Muscle of arm (tissue), 12 donors: ENCODE data around the gene ZNF324B. TPM values are rescaled to one million over a fixed set of nuclear protein-coding genes. Genes with fewer than 3 reads are reported as not detected.
"Not testable (repeated sequence)": the region's sequence is repeated elsewhere in the genome, so short reads cannot be mapped to it uniquely, and the experiment has no call there.

ENCODE experiments used
- DNase-seq: peaks from one replicate; pipeline ENCODE4 v3.0.0-alpha.2; 2013
- polyA plus RNA-seq, 12 donors: library from polyadenylated mRNA; unstranded; fragments of 120-200 nt; gene quantifications; one replicate each; pipeline ENCODE4 v1.2.1, GENCODE V29; 2013; ENCODE audit not compliant: insufficient read length in 12 of 12

ZNF324B gene
- polyA plus RNA-seq, 12 donors = 2.3 to 4.4 (median 3.1) TPM; not detected in 2

DNA sequence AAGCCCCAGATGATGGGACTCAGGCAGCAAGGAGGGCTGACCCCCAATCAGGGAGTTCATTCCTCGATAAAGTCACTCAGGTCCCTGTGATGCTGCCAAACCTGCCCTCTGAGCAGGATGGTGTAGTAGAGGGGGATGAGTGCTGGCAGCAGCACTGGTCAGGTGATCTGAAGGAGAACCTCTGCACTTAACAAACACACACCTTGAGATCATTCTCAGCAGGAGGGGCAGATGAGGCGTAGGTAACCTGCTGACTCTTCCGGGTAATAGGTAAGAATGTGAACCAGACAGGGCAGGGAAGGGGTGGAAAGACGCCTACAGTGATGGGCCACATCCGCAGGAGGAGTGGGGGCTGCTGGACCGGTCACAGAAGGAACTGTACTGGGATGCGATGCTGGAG lies 27.9 kb downstream of the ZNF324B start:
- DNase-seq = no peak

GRCh38 chr19:58479736-58480480 lies 28.5 kb downstream of the ZNF324B start:
- no peak for DNase-seq

- no peak for DNase-seq
These were observed 29.0 kb downstream of the ZNF324B start for GRCh38 chr19:58480481-58480830.

DNA sequence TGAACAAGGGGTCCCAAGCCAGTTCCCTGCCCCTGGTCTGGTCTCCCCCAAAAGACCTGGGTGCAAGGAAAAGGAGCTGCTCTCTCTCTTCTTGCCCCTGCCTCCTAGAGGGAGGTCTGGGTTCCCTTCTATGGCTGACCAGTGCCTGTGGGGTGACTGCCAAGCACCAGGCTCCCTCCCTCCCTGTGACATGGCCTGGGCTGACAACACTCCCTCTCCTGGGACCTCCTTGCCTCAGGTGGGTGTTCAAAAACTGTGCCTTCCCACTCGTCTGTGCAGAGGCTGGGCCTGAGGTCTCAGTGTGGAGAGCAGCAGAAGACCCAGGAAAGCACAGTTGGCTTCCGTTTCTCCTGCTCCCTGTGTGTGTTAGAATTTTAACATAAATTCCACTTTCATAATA lies 29.4 kb downstream of the ZNF324B start:
- DNase-seq = no peak

DNA sequence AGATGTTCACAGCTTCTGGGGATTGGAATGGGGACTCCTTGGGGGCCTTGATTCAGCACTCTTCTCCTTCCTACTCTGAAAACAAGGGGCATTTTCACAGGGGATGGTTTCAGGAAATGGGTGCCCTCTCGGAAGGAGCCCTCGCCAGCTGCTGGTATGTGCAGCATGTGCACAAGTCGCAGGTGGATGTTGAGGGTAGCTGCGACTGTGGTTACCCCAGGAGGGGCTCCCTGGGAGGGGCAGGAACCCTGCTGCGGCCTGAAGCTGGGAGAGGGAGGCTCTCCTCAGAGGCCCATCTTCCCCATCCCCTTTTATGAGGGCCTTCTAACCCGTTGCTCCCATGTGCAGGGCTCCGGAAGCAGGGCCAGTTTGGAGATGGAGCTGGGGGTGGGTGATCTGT lies 30.9 kb downstream of the ZNF324B start:
- no peak for DNase-seq

DNA sequence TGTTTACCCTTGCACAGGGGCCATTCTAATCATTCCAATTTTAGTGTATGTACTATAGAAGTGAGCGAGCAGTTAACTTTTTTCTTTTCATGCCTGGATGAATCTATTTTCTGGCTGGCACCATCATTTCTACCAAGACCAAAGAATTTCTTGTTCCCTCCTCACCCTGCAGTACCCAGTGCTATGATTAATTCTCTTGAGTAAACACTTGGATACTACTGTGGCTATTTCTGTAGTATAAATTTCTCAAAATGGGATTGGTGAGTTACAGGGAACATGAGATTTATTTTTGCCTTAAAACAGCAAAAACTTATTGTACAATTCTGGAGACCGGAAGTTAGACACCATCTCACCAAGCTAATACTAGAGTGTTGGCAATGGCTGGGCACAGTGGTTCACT lies 32.4 kb downstream of the ZNF324B start:
- DNase-seq = no peak

- DNase-seq = not testable (repeated sequence)
These were observed 32.9 kb downstream of the ZNF324B start for GRCh38 chr19:58484349-58484748.

DNA sequence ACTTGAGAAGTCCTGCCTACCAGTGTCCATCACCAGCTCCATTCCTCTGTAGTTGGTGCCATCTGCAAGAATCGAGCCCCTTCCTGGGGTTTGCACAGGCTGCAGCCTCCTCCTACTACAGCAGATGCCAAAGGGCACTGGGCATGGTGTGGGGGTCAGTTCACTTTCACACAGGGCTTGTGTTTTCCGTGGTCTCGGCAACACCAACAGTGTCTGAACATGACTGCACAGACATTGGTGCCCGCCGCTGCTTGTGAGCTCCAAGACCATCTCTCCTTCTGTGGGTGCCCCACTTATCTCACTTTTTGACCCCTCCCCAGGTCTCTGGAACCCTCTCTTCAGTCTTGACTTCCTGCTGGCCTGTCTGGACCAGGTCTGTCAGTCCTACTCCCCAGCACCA lies 40.0 kb downstream of the ZNF324B start:
- DNase-seq = no peak

DNA sequence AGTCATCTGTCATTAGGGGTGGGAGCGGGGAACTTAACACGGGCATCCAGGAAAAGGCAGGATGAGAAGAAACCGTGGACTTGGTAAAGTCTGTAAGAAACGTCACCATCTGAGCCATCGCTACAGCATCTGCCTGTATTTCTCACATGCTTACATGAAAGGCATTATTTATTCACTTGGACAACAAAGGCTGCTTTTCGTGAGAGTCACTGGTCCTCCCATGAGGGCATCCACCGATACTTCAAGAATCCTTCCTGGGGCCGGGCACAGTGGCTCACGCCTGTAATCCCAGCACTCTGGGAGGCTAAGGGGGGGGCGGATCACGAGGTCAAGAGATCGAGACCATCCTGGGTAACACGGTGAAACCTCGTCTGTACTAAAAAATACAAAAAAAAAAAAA lies 40.8 kb downstream of the ZNF324B start:
- no peak for DNase-seq

DNA sequence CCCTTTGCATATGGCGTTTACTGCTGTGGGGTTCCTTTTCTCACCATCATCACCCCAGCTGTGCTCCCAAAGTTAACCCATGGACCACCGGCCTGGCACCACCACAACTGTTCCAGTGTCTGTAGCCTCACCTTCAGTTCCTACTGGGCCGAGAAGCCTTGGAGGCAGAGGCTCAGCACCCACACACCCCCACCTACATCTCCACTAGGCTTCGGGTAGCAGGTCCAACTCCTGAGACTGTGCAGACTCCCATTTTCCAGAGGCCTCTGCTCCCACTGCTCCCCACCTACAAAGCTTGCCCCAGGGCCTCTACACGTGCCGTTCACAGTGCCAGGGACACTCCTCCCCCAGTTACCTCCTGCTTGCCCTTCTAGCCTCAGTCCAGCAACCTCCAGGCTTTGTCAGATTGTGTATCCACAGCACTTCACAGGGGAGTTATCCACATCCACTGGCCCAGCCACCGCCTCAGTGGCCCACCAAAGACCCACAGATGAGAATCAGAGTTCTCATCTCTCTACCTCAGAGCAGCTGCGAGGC lies 46.3 kb downstream of the ZNF324B start:
- DNase-seq = no peak

GRCh38 chr19:58498316-58499020 lies 47.0 kb downstream of the ZNF324B start:
- DNase-seq = no peak

DNA sequence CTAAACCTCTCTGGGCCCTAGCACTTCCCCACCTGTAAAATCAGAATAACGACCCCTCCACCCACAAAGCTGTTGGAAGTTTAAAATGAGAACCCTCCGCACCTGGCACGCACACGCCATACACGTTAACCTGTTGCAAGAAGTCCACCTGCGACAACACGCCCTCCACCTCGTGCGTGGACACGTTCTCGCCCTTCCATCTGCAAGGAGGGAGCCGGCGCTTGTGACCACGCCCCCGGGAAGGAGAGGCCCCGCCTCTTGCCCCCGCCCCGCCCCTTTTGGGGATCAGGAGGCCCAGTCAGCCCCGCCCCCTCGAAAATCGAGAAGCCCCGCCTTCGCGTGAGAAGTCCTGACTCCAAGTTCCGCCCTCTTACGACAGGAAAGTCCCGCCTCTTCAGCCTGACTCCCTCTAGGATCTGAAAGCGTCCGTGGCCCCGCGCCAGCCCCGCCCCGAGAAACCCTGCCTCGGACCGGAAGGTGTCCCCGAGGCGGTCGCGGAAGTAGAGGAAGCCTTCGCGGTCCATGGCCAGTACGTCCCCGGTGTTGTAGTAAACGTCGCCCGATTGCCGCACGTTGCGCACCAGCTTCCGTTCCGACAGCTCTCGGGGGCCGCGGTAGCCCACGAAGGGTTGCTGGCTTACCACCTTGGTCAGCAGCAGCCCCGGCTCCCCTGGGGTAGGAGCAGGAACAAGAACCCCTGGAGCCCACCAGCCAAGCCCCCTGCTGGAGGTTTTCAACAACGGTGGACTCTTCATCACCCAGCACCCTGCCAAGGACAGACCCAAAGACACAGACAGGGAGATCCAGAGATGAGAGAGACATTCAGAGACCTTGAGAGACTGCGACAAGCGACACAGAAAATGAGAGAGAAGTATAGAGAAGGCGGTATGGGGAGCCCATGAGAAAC lies 47.9 kb downstream of the ZNF324B start:
- DNase-seq = peak; percentile 96

GRCh38 chr19:58500242-58500641 lies 48.8 kb downstream of the ZNF324B start:
- DNase-seq = no peak

Other genes with a start within 250 kb of the ZNF324B start
- 10 to 100 TPM in 11 of 12 donors, not detected in 1; 13.0 to 24.3 (median 16.1) TPM for gene ZNF544, start 222.7 kb upstream of the ZNF324B start, polyA plus RNA-seq
- 1 to 10 TPM in 11 of 12 donors, not detected in 1; 4.0 to 7.0 (median 5.6) TPM for gene ZNF8, start 172.7 kb upstream of the ZNF324B start, polyA plus RNA-seq
- 10 to 100 TPM in 11 of 12 donors, not detected in 1; 25.9 to 51.7 (median 28.4) TPM for gene ERVK3-1, start 146.2 kb upstream of the ZNF324B start, polyA plus RNA-seq
- 1 to 10 TPM in 10 of 12 donors, not detected in 2; 2.6 to 4.0 (median 3.1) TPM for gene ZSCAN22, start 124.6 kb upstream of the ZNF324B start, polyA plus RNA-seq
- gene A1BG, start 98.1 kb upstream of the ZNF324B start, polyA plus RNA-seq = 1 to 10 TPM in 10 of 12 donors, not detected in 2; 2.3 to 6.0 (median 2.9) TPM
- gene ZNF497, start 88.9 kb upstream of the ZNF324B start, polyA plus RNA-seq = 1 to 10 TPM in 10 of 12 donors, not detected in 2; 1.6 to 3.0 (median 1.9) TPM
- gene ZNF837, start 70.6 kb upstream of the ZNF324B start, polyA plus RNA-seq = 1 to 10 TPM in 8 of 12 donors, under 1 TPM in 3, not detected in 1; 0.65 to 8.8 (median 1.2) TPM
- gene RPS5, start 64.4 kb upstream of the ZNF324B start, polyA plus RNA-seq = 1,000 to 10,000 TPM in 9 of 12 donors, 100 to 1,000 TPM in 2, not detected in 1; 942 to 1,724 (median 1,496) TPM
- under 1 TPM in 1 of 12 donors, not detected in 11; 0.57 TPM for gene RNF225, start 56.0 kb upstream of the ZNF324B start, polyA plus RNA-seq
- gene ZNF584, start 43.0 kb upstream of the ZNF324B start, polyA plus RNA-seq = 1 to 10 TPM in 10 of 12 donors, not detected in 2; 4.6 to 7.0 (median 5.9) TPM
- gene ZNF132, start 11.5 kb upstream of the ZNF324B start, polyA plus RNA-seq = 1 to 10 TPM in 11 of 12 donors, not detected in 1; 3.4 to 6.5 (median 5.3) TPM
- gene ZNF324, start 15.5 kb downstream of the ZNF324B start, polyA plus RNA-seq = 10 to 100 TPM in 1 of 12 donors, 1 to 10 TPM in 10, not detected in 1; 3.8 to 11.7 (median 4.6) TPM
- 10 to 100 TPM in 1 of 12 donors, 1 to 10 TPM in 10, not detected in 1; 4.8 to 10.4 (median 6.8) TPM for gene ZNF446, start 24.7 kb downstream of the ZNF324B start, polyA plus RNA-seq
- 1 to 10 TPM in 10 of 12 donors, not detected in 2; 2.0 to 4.1 (median 3.8) TPM for gene SLC27A5, start 60.4 kb downstream of the ZNF324B start, polyA plus RNA-seq
- gene ZBTB45, start 68.2 kb downstream of the ZNF324B start, polyA plus RNA-seq = 10 to 100 TPM in 2 of 12 donors, 1 to 10 TPM in 9, not detected in 1; 5.3 to 13.3 (median 8.3) TPM
- 100 to 1,000 TPM in 11 of 12 donors, not detected in 1; 218 to 448 (median 333) TPM for gene TRIM28, start 92.4 kb downstream of the ZNF324B start, polyA plus RNA-seq
- gene CHMP2A, start 103.5 kb downstream of the ZNF324B start, polyA plus RNA-seq = 100 to 1,000 TPM in 1 of 12 donors, 10 to 100 TPM in 10, not detected in 1; 63.8 to 111 (median 69.9) TPM
- 10 to 100 TPM in 11 of 12 donors, not detected in 1; 49.2 to 72.5 (median 64.6) TPM for gene UBE2M, start 107.0 kb downstream of the ZNF324B start, polyA plus RNA-seq
- 10 to 100 TPM in 10 of 12 donors, 1 to 10 TPM in 1, not detected in 1; 9.5 to 38.1 (median 13.8) TPM for gene MZF1, start 121.7 kb downstream of the ZNF324B start, polyA plus RNA-seq